K562 (cell line): ENCODE measurements around the gene PCNX2. TPM values are rescaled to one million over a fixed set of nuclear protein-coding genes. Genes with fewer than 3 reads are reported as not detected.

Source experiments
- ATAC-seq: fragments of 200-7000 bp; cut with Tn5 transposase; 3 replicates; pipeline ENCODE4 v1.9.1; 2020; ENCODE audit warnings: moderate library complexity
- BruUV-seq: library from RNA; stranded (reverse); fragments of 400-500 nt; replicated peaks from 2 replicates; lab custom pipeline; 2021; lab: Mats Ljungman, UMichigan
- CTCF ChIA-PET: fragments of 300-600 bp; formaldehyde crosslinking; extraction: SDS; loops from one replicate; lab custom pipeline; 2021; ENCODE audit warnings: low intra/inter-chr PET ratio; lab: Yijun Ruan, JAX
- POLR2A ChIA-PET: fragments of 300-600, 350-650 bp; sonication (Branson Sonifier 250); formaldehyde crosslinking; extraction: SDS; loops from one replicate; lab custom pipeline; 2021; ENCODE audit warnings: antibody characterized with exemption, inconsistent platforms; lab: Yijun Ruan, JAX
- DNase-seq, 4 experiments: peaks; one replicate each; pipeline versions ENCODE4 v3.0.0 to v3.0.0-alpha.2; 2011 to 2018; ENCODE audit warnings: low spot score in 3 of 4, mixed read lengths in 3 of 4; ENCODE audit errors: extremely low read depth in 1 of 4
- FAIRE-seq: peaks from 2 replicates; lab custom pipeline; 2011; peaks lifted over from hg19 to GRCh38; lab: Jason Lieb, UNC
- H2AFZ ChIP-seq: 2 replicates; pipeline ENCODE4 v1.6.0; 2011; ENCODE audit warnings: low read depth, low read length, control low read depth, inconsistent platforms
- H3K27ac ChIP-seq: fragments of 200-600 bp; 3 replicates; pipeline ENCODE4 v1.8.0; 2011; ENCODE audit warnings: low read depth, mild to moderate bottlenecking, control low read depth, inconsistent platforms, low read length, moderate library complexity, mixed read lengths; ENCODE audit errors: extremely low read depth
- H3K27me3 ChIP-seq, 2 experiments: fragments of 300-600 bp in 1 of 2; 2 replicates in 1 of 2; 3 replicates in 1 of 2; pipeline versions ENCODE4 v1.6.0 to v1.8.0; 2011; ENCODE audit warnings: inconsistent platforms in 2 of 2, low read length in 2 of 2, mild to moderate bottlenecking in 1 of 2, mixed read lengths in 1 of 2, moderate library complexity in 1 of 2; ENCODE audit not compliant: control insufficient read depth in 2 of 2, insufficient read depth in 2 of 2
- H3K36me3 ChIP-seq: fragments of 300-600 bp; 3 replicates; pipeline ENCODE4 v1.8.0; 2011; ENCODE audit warnings: mild to moderate bottlenecking, low read length, inconsistent platforms; ENCODE audit not compliant: control insufficient read depth, insufficient read depth
- H3K4me1 ChIP-seq, 2 experiments: fragments of 200-600 bp in 1 of 2; replicated peaks in 1 of 2; 2 replicates in 1 of 2; 3 replicates in 1 of 2; pipeline versions ENCODE4 v1.5.1 to v1.8.0; 2011; ENCODE audit warnings: inconsistent platforms in 2 of 2, low read length in 2 of 2, mild to moderate bottlenecking in 1 of 2, mixed read lengths in 1 of 2, moderate library complexity in 1 of 2; ENCODE audit not compliant: control insufficient read depth in 2 of 2, insufficient read depth in 2 of 2
- H3K4me2 ChIP-seq: 2 replicates; pipeline ENCODE4 v1.6.1; 2011; ENCODE audit warnings: low read length, control low read depth, inconsistent platforms, mixed read lengths; ENCODE audit not compliant: insufficient read depth
- H3K4me3 ChIP-seq: fragments of 200-600 bp; sonication (generic), shearing (Covaris generic); 2 replicates; pipeline ENCODE4 v1.5.1; 2016; ENCODE audit warnings: control low read depth, inconsistent platforms
- H3K79me2 ChIP-seq: fragments of 200-600 bp; 3 replicates; pipeline ENCODE4 v1.8.0; 2011; ENCODE audit warnings: low read length, inconsistent platforms; ENCODE audit not compliant: control insufficient read depth, insufficient read depth
- H3K9ac ChIP-seq, 2 experiments: 2 replicates each; pipeline versions ENCODE4 v1.6.0 to v1.6.1; 2011; ENCODE audit warnings: low read depth in 2 of 2, low read length in 2 of 2, control low read depth in 1 of 2, inconsistent platforms in 1 of 2, mild to moderate bottlenecking in 1 of 2, mixed read lengths in 1 of 2; ENCODE audit not compliant: insufficient read depth in 1 of 2
- H3K9me1 ChIP-seq: one replicate; pipeline ENCODE4 v1.6.0; 2011; ENCODE audit warnings: inconsistent platforms, mild to moderate bottlenecking, low read length, moderate library complexity; ENCODE audit not compliant: control insufficient read depth, insufficient read depth
- H3K9me3 ChIP-seq: replicated peaks from 2 replicates; pipeline ENCODE4 v1.5.1; 2011; ENCODE audit warnings: low read depth, low read length, inconsistent platforms; ENCODE audit not compliant: control insufficient read depth, insufficient read depth
- H4K20me1 ChIP-seq: replicated peaks from 2 replicates; pipeline ENCODE4 v1.6.1; 2011; ENCODE audit warnings: low read length, inconsistent platforms, mixed read lengths; ENCODE audit not compliant: control insufficient read depth, insufficient read depth
- CEBPG ChIP-seq, 3 experiments: fragments of 200-800 bp in 1 of 3; sonication (Bioruptor generic) in 1 of 3; sonication (generic) in 1 of 3; formaldehyde crosslinking in 1 of 3; IDR thresholded peaks in 2 of 3; conservative IDR thresholded peaks in 1 of 3; 2 replicates each; pipeline versions ENCODE4 v1.6.1 to v1.8.0; 2016 to 2022; ENCODE audit warnings: missing compliant biosample characterization in 2 of 3, missing genetic modification characterization in 2 of 3, mild to moderate bottlenecking in 1 of 3, missing genetic modification reagents in 1 of 3
- MEIS2 ChIP-seq: fragments of 450-650 bp; IDR thresholded peaks from 2 replicates; pipeline ENCODE4 v1.6.1; 2014; ENCODE audit warnings: mild to moderate bottlenecking; ENCODE audit not compliant: partially characterized antibody
- MYC ChIP-seq, 2 experiments: fragments of 250-450 bp in 1 of 2; sonication (Bioruptor Pico) in 1 of 2; IDR thresholded peaks; 2 replicates each; pipeline versions ENCODE4 v1.5.1 to v1.6.1; 2012 to 2021; ENCODE audit warnings: low read depth in 2 of 2, borderline replicate concordance in 1 of 2, improper control_type of control experiment in 1 of 2, low read length in 1 of 2, mild to moderate bottlenecking in 1 of 2, moderate library complexity in 1 of 2
- NR2C2 ChIP-seq, 2 experiments: fragments of 200-800 bp in 1 of 2; sonication (Bioruptor generic) in 1 of 2; sonication (generic) in 1 of 2; formaldehyde crosslinking in 1 of 2; IDR thresholded peaks; 2 replicates each; pipeline versions ENCODE4 v1.6.1 to v1.8.0; 2016 to 2022; ENCODE audit warnings: mild to moderate bottlenecking in 1 of 2, missing compliant biosample characterization in 1 of 2, missing genetic modification characterization in 1 of 2, missing genetic modification reagents in 1 of 2
- SMARCA4 ChIP-seq: fragments of 450-650 bp; IDR thresholded peaks from 2 replicates; pipeline ENCODE4 v1.6.1; 2016
- TCFL5 ChIP-seq: fragments of 250-450 bp; sonication (Bioruptor Pico); conservative IDR thresholded peaks from 2 replicates; pipeline ENCODE4 v1.6.1; 2021; ENCODE audit warnings: mild to moderate bottlenecking, moderate library complexity, matching md5 sums
- ZEB2 ChIP-seq: fragments of 450-650 bp; IDR thresholded peaks from 2 replicates; pipeline ENCODE4 v1.6.1; 2016
- WGBS: fragments of 100-300 bp; shearing (Covaris generic); methylation state at CpG from one replicate; pipeline ENCODE4 v1.1.6; 2016; ENCODE audit warnings: low coverage, mixed read lengths; ENCODE audit not compliant: insufficient coverage; ENCODE audit errors: missing lambda C conversion rate; 5-methylcytosine and 5-hydroxymethylcytosine counted together
- in situ Hi-C: fragments of 300-500 bp; cut with MboI; formaldehyde crosslinking; loops from 4 replicates; pipeline ENCODE4 v1.15.0; 2018; ENCODE audit warnings: inconsistent platforms, mixed read lengths
- intact Hi-C: fragments of 100-400 bp; cut with micrococcal nuclease; formaldehyde crosslinking; loops from 2 replicates; pipeline ENCODE4 v1.14.2; 2022
- polyA plus RNA-seq, 8 experiments: library from polyadenylated mRNA; depleted of rRNA in 4 of 8; stranded (reverse) in 5 of 8; unstranded in 3 of 8; fragments of >200 nt; fragmentation: Nextera tagmentation in 2 of 8; fragmentation: Illumina TruSeq in 1 of 8; extraction: Ambion mirVana in 2 of 8; extraction: Trizol in 1 of 8; gene quantifications; 2 replicates each; pipeline versions ENCODE4 v1.2.1 to v1.2.3, GENCODE V29; 2011 to 2014; ENCODE audit warnings: inconsistent platforms in 1 of 8, missing spikeins in 1 of 8
- total RNA-seq, 7 experiments: library from RNA; depleted of rRNA in 6 of 7; stranded (reverse); fragments of >200 nt in 6 of 7; fragmentation: Illumina TruSeq in 2 of 7; extraction: Trizol in 2 of 7; gene quantifications; 2 replicates each; pipeline versions ENCODE4 v1.2.1 to v1.2.3, GENCODE V29; 2011 to 2021; ENCODE audit warnings: low replicate concordance in 1 of 7
- TF ChIP-seq, protein P1 (sequence below), 2 experiments: fragments of 450-650 bp in 1 of 2; sonication (generic) in 1 of 2; formaldehyde crosslinking in 1 of 2; IDR thresholded peaks in 1 of 2; conservative IDR thresholded peaks in 1 of 2; 2 replicates each; pipeline versions ENCODE4 v1.6.1 to v1.8.1; 2016 to 2023; ENCODE audit warnings: mild to moderate bottlenecking in 2 of 2, moderate library complexity in 2 of 2, inconsistent platforms in 1 of 2, missing genetic modification reagents in 1 of 2
- TF ChIP-seq, protein P2 (sequence below), 3 experiments: IDR thresholded peaks in 2 of 3; conservative IDR thresholded peaks in 1 of 3; 2 replicates each; pipeline ENCODE4 v1.5.1; 2011 to 2012; ENCODE audit warnings: low read length in 3 of 3, mild to moderate bottlenecking in 3 of 3, control low read depth in 2 of 3, improper control_type of control experiment in 1 of 3, inconsistent platforms in 1 of 3, low read depth in 1 of 3, mixed read lengths in 1 of 3, moderate library complexity in 1 of 3; ENCODE audit not compliant: insufficient read depth in 2 of 3

Gene PCNX2
- total and polyA plus RNA-seq, 9 of the 15 experiments (the other 6 are each of a cell fraction or from before 2014, with no cell fraction given), result 0.07 to 0.33 TPM; not detected in 7

DNA sequence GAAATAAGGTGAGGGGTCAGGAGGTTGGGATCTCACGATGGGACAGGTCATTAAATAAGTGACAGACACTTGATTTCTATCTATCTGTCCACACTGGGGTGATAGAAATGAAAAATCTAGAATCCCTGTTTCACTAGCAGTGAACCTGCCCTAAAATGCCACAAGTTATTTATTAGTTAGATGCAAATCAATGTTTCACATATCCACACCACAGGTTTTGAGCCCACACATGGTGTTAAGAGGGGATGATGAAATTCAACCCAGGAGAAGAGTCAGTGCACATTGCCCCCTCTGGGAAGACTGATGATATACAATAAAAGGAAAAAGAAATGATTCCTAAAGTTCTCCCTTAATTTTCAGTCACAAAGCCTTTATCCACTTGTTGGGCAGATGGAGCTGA is 355.3 kb downstream of the PCNX2 start:
- FAIRE-seq (no peak), ATAC-seq (no peak; the same call in 2 of the 3 replicates)
- intact Hi-C loops, result no loop called here
- Histone ChIP-seq H3K4me3 (no peak overlapping the region), H3K4me2 (no peak overlapping the region), H3K9me1 (no peaks in the 10 kb centered on the region)
- CTCF ChIA-PET, result no interaction called here
- 5% methylated on average over 1 of the region's 1 CpG for WGBS
- TF ChIP-seq MEIS2 (peak; percentile 20), CEBPG (CRISPR knock-in tag; IDR thresholded peaks at IDR 0.05) (no peak), CEBPG (tag; conservative IDR thresholded peaks at IDR 0.05 in 1 of 2, IDR thresholded peaks at IDR 0.05 in 1 of 2) (peak; percentile 42 to 51; a peak in 2 of 4 replicates), MYC (IDR thresholded peaks at IDR 0.05; ENCODE audit: low read depth, low read length) (0 out of 2 replicates have a peak, but pooled peaks have one; percentile 16), MYC (CRISPR knock-in tag; IDR thresholded peaks at IDR 0.05; ENCODE audit: borderline replicate concordance, low read depth) (no peak), ZEB2 (no peak), TCFL5 (CRISPR knock-in tag) (no peak), NR2C2 (CRISPR knock-in tag; IDR thresholded peaks at IDR 0.05) (no peak), NR2C2 (tag; IDR thresholded peaks at IDR 0.05) (peak; percentile 29; the same call in 1 of the 2 replicates), SMARCA4 (no peak)
- TF ChIP-seq, protein P1, sequence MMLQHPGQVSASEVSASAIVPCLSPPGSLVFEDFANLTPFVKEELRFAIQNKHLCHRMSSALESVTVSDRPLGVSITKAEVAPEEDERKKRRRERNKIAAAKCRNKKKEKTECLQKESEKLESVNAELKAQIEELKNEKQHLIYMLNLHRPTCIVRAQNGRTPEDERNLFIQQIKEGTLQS (IDR thresholded peaks at IDR 0.05), result peak; percentile 58; the same call in 1 of the 2 replicates
- TF ChIP-seq, protein P1 (CRISPR knock-in tag; conservative IDR thresholded peaks at IDR 0.05), result no peak
- TF ChIP-seq, protein P2, sequence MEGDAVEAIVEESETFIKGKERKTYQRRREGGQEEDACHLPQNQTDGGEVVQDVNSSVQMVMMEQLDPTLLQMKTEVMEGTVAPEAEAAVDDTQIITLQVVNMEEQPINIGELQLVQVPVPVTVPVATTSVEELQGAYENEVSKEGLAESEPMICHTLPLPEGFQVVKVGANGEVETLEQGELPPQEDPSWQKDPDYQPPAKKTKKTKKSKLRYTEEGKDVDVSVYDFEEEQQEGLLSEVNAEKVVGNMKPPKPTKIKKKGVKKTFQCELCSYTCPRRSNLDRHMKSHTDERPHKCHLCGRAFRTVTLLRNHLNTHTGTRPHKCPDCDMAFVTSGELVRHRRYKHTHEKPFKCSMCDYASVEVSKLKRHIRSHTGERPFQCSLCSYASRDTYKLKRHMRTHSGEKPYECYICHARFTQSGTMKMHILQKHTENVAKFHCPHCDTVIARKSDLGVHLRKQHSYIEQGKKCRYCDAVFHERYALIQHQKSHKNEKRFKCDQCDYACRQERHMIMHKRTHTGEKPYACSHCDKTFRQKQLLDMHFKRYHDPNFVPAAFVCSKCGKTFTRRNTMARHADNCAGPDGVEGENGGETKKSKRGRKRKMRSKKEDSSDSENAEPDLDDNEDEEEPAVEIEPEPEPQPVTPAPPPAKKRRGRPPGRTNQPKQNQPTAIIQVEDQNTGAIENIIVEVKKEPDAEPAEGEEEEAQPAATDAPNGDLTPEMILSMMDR (IDR thresholded peaks at IDR 0.05 in 2 of 3, conservative IDR thresholded peaks at IDR 0.05 in 1 of 3; ENCODE audit: insufficient read depth in 2 of 3, low read depth in 1 of 3, low read length in 3 of 3), result peak in 1 of 3 experiments; percentile 3; a peak in 1 of 6 replicates
- TF ChIP-seq, all 486 proteins: peak for 6
- H3K27me3 ChIP-seq, result peaks cover under 1 to 2% of the 10 kb centered on the region in 2 experiments; a peak in 1 of 5 replicates
- no peaks in the 10 kb centered on the region for H3K9me3 ChIP-seq
- no peak overlapping the region for H3K9ac ChIP-seq
- DNase-seq, result no peak
- H3K4me1 ChIP-seq, result peaks cover 0 to 16% of the 10 kb centered on the region in 2 experiments; a peak in 3 of 5 replicates
- BruUV-seq, result no TSS peak
- no peak overlapping the region for H2AFZ ChIP-seq
- H3K79me2 ChIP-seq, result no peaks in the 10 kb centered on the region
- no peaks in the 10 kb centered on the region for H4K20me1 ChIP-seq
- POLR2A ChIA-PET, result no interaction called here
- no peaks in the 10 kb centered on the region for H3K36me3 ChIP-seq
- H3K27ac ChIP-seq, result no peak overlapping the region
- in situ Hi-C loops, result no loop called here
